OCI-LY1 (cell line): ENCODE data around the gene TRIM62.
"Not testable (repeated sequence)": the region's sequence is repeated elsewhere in the genome, so short reads cannot be mapped to it uniquely, and the experiment has no call there.

ENCODE experiments used
- H2AFZ ChIP-seq: fragments of 200-600 bp; sonication (generic), shearing (Covaris generic); 2 replicates; pipeline ENCODE4 v1.6.0; 2014; ENCODE audit warnings: antibody characterized with exemption, mild to moderate bottlenecking, low read length
- H3F3A ChIP-seq: fragments of 200-600 bp; sonication (generic), shearing (Covaris generic); 2 replicates; pipeline ENCODE4 v1.6.0; 2014; ENCODE audit warnings: mild to moderate bottlenecking, antibody characterized with exemption, low read length, moderate library complexity; ENCODE audit not compliant: insufficient read depth
- H3K27ac ChIP-seq: fragments of 200-600 bp; sonication (generic); 2 replicates; pipeline ENCODE4 v1.5.1; 2014; ENCODE audit warnings: low read length, mixed run types, mild to moderate bottlenecking, low read depth; ENCODE audit not compliant: poor library complexity, severe bottlenecking
- H3K27me3 ChIP-seq: fragments of 200-600 bp; sonication (generic); 2 replicates; pipeline ENCODE4 v1.6.0; 2014; ENCODE audit warnings: antibody characterized with exemption, mild to moderate bottlenecking, low read length, moderate library complexity; ENCODE audit not compliant: insufficient read depth
- H3K36me3 ChIP-seq: fragments of 200-600 bp; sonication (generic); 2 replicates; pipeline ENCODE4 v1.6.1; 2014; ENCODE audit warnings: mild to moderate bottlenecking, antibody characterized with exemption, low read length, moderate library complexity, mixed read lengths; ENCODE audit not compliant: insufficient read depth
- H3K4me1 ChIP-seq: fragments of 200-600 bp; sonication (generic); 2 replicates; pipeline ENCODE4 v1.5.1; 2014; ENCODE audit warnings: mild to moderate bottlenecking, low read length, moderate library complexity; ENCODE audit not compliant: insufficient read depth, severe bottlenecking
- H3K4me2 ChIP-seq: fragments of 200-600 bp; sonication (generic), shearing (Covaris generic); 2 replicates; pipeline ENCODE4 v1.6.1; 2014; ENCODE audit warnings: low read length
- H3K4me3 ChIP-seq: fragments of 200-600 bp; sonication (generic); 2 replicates; pipeline ENCODE4 v1.5.1; 2014; ENCODE audit warnings: low read length, low read depth, mild to moderate bottlenecking, mixed read lengths; ENCODE audit not compliant: poor library complexity, severe bottlenecking
- H3K79me2 ChIP-seq: fragments of 200-600 bp; shearing (Covaris generic); 2 replicates; pipeline ENCODE4 v1.6.1; 2016; ENCODE audit warnings: mixed run types, low read length, mixed read lengths; ENCODE audit not compliant: insufficient read depth
- H3K9ac ChIP-seq: fragments of 200-600 bp; sonication (generic), shearing (Covaris generic); 2 replicates; pipeline ENCODE4 v1.6.1; 2014; ENCODE audit warnings: mild to moderate bottlenecking, low read length, mixed read lengths
- H3K9me2 ChIP-seq: fragments of 200-600 bp; sonication (generic), shearing (Covaris generic); 2 replicates; pipeline ENCODE4 v1.6.1; 2014; ENCODE audit warnings: low read depth, mild to moderate bottlenecking, low read length, mixed read lengths
- H3K9me3 ChIP-seq: fragments of 200-600 bp; shearing (Covaris generic); 2 replicates; pipeline ENCODE4 v1.6.1; 2014; ENCODE audit warnings: low read length, mixed read lengths
- H4K20me1 ChIP-seq: fragments of 200-600 bp; sonication (generic), shearing (Covaris generic); 2 replicates; pipeline ENCODE4 v1.6.0; 2016; ENCODE audit warnings: mild to moderate bottlenecking, low read length; ENCODE audit not compliant: insufficient read depth
- EZH2 ChIP-seq: fragments of 200-600 bp; sonication (generic), shearing (Covaris generic); IDR thresholded peaks from 2 replicates; pipeline ENCODE4 v1.8.0; 2017; ENCODE audit warnings: borderline replicate concordance, mixed run types, mild to moderate bottlenecking, antibody characterized with exemption, low read length, moderate library complexity, mixed read lengths
- TF ChIP-seq, protein P1 (sequence below): fragments of 200-600 bp; sonication (generic), shearing (Covaris generic); IDR thresholded peaks from 2 replicates; pipeline ENCODE4 v1.5.1; 2017; ENCODE audit warnings: mild to moderate bottlenecking, antibody characterized with exemption, low read length, moderate library complexity, mixed read lengths

The TRIM62 gene

GRCh38 chr1:33111965-33112364, 69.9 kb downstream of the TRIM62 start:
- Histone ChIP-seq H3K27me3 (no peaks in the 10 kb centered on the region), H3K4me3 (no peak overlapping the region), H3K9ac (no peak overlapping the region), H3K9me2 (no peaks in the 10 kb centered on the region), H3F3A (no peaks in the 10 kb centered on the region), H3K9me3 (peaks cover 7% of the 10 kb centered on the region; the same call in 1 of the 2 replicates), H3K27ac (no peak overlapping the region), H3K4me2 (no peak overlapping the region), H3K36me3 (no peaks in the 10 kb centered on the region; the same call in 1 of the 2 replicates), H4K20me1 (no peaks in the 10 kb centered on the region), H3K4me1 (no peaks in the 10 kb centered on the region), H3K79me2 (no peaks in the 10 kb centered on the region), H2AFZ (no peak overlapping the region)
- TF ChIP-seq, protein P1, sequence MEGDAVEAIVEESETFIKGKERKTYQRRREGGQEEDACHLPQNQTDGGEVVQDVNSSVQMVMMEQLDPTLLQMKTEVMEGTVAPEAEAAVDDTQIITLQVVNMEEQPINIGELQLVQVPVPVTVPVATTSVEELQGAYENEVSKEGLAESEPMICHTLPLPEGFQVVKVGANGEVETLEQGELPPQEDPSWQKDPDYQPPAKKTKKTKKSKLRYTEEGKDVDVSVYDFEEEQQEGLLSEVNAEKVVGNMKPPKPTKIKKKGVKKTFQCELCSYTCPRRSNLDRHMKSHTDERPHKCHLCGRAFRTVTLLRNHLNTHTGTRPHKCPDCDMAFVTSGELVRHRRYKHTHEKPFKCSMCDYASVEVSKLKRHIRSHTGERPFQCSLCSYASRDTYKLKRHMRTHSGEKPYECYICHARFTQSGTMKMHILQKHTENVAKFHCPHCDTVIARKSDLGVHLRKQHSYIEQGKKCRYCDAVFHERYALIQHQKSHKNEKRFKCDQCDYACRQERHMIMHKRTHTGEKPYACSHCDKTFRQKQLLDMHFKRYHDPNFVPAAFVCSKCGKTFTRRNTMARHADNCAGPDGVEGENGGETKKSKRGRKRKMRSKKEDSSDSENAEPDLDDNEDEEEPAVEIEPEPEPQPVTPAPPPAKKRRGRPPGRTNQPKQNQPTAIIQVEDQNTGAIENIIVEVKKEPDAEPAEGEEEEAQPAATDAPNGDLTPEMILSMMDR = peak; percentile 41; the same call in 1 of the 2 replicates
- no peak for TF ChIP-seq EZH2

DNA sequence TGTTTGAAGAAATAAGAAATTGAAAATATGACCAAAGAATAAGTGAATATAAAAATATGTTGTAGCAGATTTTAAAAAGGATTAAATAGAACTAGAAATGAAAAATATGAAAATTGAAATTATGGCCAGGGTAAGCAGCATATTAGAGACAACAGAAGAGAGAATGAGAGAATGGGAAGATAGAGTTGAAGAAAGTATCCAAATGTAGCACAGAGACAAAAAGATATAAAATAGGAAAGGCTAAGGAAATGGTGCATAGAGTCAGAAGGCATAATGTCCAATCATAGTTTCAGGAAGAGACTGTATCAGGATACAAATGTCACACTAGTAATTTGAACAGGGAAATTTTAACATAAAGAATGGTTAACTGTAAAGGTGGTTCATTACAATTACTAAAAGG, 71.4 kb downstream of the TRIM62 start:
- no peak for TF ChIP-seq EZH2
- TF ChIP-seq, protein P1 = no peak
- H4K20me1 ChIP-seq = no peaks in the 10 kb centered on the region
- H2AFZ ChIP-seq = no peak overlapping the region
- no peak overlapping the region for H3K27ac ChIP-seq
- no peak overlapping the region for H3K4me2 ChIP-seq
- peaks cover 7% of the 10 kb centered on the region; the same call in 1 of the 2 replicates for H3K9me3 ChIP-seq
- no peaks in the 10 kb centered on the region for H3K4me1 ChIP-seq
- no peak overlapping the region for H3K4me3 ChIP-seq
- no peaks in the 10 kb centered on the region for H3F3A ChIP-seq
- no peaks in the 10 kb centered on the region for H3K9me2 ChIP-seq
- no peaks in the 10 kb centered on the region; the same call in 1 of the 2 replicates for H3K36me3 ChIP-seq
- H3K79me2 ChIP-seq = no peaks in the 10 kb centered on the region
- no peak overlapping the region for H3K9ac ChIP-seq
- H3K27me3 ChIP-seq = peaks cover 3% of the 10 kb centered on the region; the same call in 1 of the 2 replicates

DNA sequence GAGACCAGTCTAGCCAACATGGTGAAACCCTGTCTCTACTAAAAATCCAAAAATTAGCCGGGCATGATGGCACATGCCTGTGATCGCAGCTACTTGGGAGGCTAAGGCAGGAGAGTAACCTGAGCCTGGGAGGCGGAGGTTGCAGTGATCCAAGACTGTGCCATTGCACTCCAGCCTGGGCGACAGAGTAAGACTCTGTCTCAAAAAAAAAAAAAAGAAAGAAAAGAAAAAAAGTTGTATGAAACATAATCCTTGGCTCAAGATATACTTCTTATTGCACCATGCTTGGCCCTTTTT, 81.8 kb downstream of the TRIM62 start:
- not testable (repeated sequence) for H2AFZ ChIP-seq, H3K4me2 ChIP-seq

GRCh38 chr1:33099290-33100118, 82.3 kb downstream of the TRIM62 start:
- H3K27me3 ChIP-seq = peaks cover 4% of the 10 kb centered on the region; the same call in 1 of the 2 replicates
- H2AFZ ChIP-seq = no peak overlapping the region
- H3F3A ChIP-seq = no peaks in the 10 kb centered on the region
- no peaks in the 10 kb centered on the region for H3K9me2 ChIP-seq
- no peaks in the 10 kb centered on the region for H3K36me3 ChIP-seq
- no peak for TF ChIP-seq EZH2
- TF ChIP-seq, protein P1 = peak; percentile 21; the same call in 1 of the 2 replicates
- no peak overlapping the region for H3K4me2 ChIP-seq
- no peak overlapping the region for H3K4me3 ChIP-seq
- H3K9me3 ChIP-seq = no peaks in the 10 kb centered on the region
- no peak overlapping the region for H3K27ac ChIP-seq
- H3K4me1 ChIP-seq = no peaks in the 10 kb centered on the region
- no peaks in the 10 kb centered on the region for H3K79me2 ChIP-seq
- H4K20me1 ChIP-seq = no peaks in the 10 kb centered on the region
- no peak overlapping the region for H3K9ac ChIP-seq

More for the DNA sequence above, 81.8 kb downstream of the TRIM62 start:
- not testable (repeated sequence) for H3K27me3 ChIP-seq, H3K9me2 ChIP-seq, H3K27ac ChIP-seq, H3K79me2 ChIP-seq, H3K4me3 ChIP-seq, H4K20me1 ChIP-seq, H3K36me3 ChIP-seq, H3K9ac ChIP-seq, H3K4me1 ChIP-seq, H3K9me3 ChIP-seq, H3F3A ChIP-seq
